ENCODE measurements around the gene ERP44. TPM values are rescaled to one million over a fixed set of nuclear protein-coding genes. Genes with fewer than 3 reads are reported as not detected.

ERP44 gene
- polyA plus RNA-seq, 1 of the 3 experiments (the other 2 are of a cell fraction) = 10.0 TPM

GRCh38 chr9:100088202-100088601 lies 10.6 kb downstream of the ERP44 start:
- H3K4me1 ChIP-seq (ENCODE audit: control insufficient read depth in 1 of 2, insufficient read depth in 2 of 2, low read depth in 1 of 2, low read length in 1 of 2) = peaks cover 2% of the 10 kb centered on the region in 2 experiments; a peak in 3 of 4 replicates
- 79% methylated on average over 4 of the region's 4 CpGs for WGBS (ENCODE audit: low lambda C conversion rate)
- H3K79me2 ChIP-seq (ENCODE audit: insufficient read depth) = peaks cover 98% of the 10 kb centered on the region
- no peak for DNase-seq
- no peaks in the 10 kb centered on the region for H3K9me2 ChIP-seq
- no peak for TF ChIP-seq YY1 (IDR thresholded peaks at IDR 0.05; ENCODE audit: low read depth)
- no peak for TF ChIP-seq SIN3A (IDR thresholded peaks at IDR 0.05; ENCODE audit: borderline replicate concordance, low read depth, low read length)
- TF ChIP-seq REST (IDR thresholded peaks at IDR 0.05; ENCODE audit: low read depth, low read length) = no peak
- no peak for TF ChIP-seq CTCF (IDR thresholded peaks at IDR 0.05)
- POLR2A ChIA-PET = no interaction called here
- peaks cover 97% of the 10 kb centered on the region for H4K20me1 ChIP-seq (ENCODE audit: insufficient read depth)
- H3K9me3 ChIP-seq = no peaks in the 10 kb centered on the region
- H3K4me3 ChIP-seq (ENCODE audit: low read depth in 2 of 2, low read length in 1 of 2) = no peak overlapping the region
- peaks cover 19% of the 10 kb centered on the region for H3F3A ChIP-seq (replicated peaks; ENCODE audit: insufficient read depth)
- no peak overlapping the region for H3K27ac ChIP-seq (ENCODE audit: low read depth in 2 of 2, low read length in 1 of 2)
- CTCF ChIA-PET = no interaction called here
- H3K9ac ChIP-seq = no peak overlapping the region
- no peaks in the 10 kb centered on the region for H3K27me3 ChIP-seq (ENCODE audit: insufficient read depth)
- no peak overlapping the region for H2AFZ ChIP-seq (ENCODE audit: low read depth)
- H3K4me2 ChIP-seq = no peak overlapping the region
- no peaks in the 10 kb centered on the region for H3K36me3 ChIP-seq (replicated peaks in 1 of 2; ENCODE audit: control insufficient read depth in 1 of 2, insufficient read depth in 2 of 2, low read length in 1 of 2)

DNA sequence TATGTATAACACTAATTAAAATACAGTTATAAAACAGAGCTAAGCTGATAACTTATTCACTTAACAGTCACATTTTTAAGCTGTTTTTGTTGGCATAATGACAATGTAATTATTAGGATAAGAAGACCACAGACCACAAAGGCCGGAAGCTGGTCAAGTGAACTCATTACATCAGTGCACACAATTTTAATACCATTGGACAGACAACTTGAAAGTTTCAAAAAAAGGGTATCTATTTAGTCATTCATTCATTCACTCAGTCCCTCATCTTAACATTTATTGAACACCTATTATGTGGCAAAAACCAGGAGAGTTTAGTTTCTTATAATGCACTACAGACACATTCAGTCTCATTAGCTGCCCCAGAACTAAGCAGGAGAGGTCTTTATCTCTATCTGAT lies 11.6 kb downstream of the ERP44 start:
- ChIA-PET POLR2A (interaction anchor here (0.7 kb wide), 1 partner anchor 729 kb away, joined by 3 read pairs; no protein-coding TSS in a partner anchor), CTCF (no interaction called here)
- H3K9me2 ChIP-seq = no peaks in the 10 kb centered on the region
- peaks cover 2 to 11% of the 10 kb centered on the region in 2 experiments; a peak in 3 of 4 replicates for H3K4me1 ChIP-seq (ENCODE audit: control insufficient read depth in 1 of 2, insufficient read depth in 2 of 2, low read depth in 1 of 2, low read length in 1 of 2)
- H3F3A ChIP-seq (replicated peaks; ENCODE audit: insufficient read depth) = peaks cover 26% of the 10 kb centered on the region
- peaks cover 91% of the 10 kb centered on the region for H3K79me2 ChIP-seq (ENCODE audit: insufficient read depth)
- no peak overlapping the region for H3K9ac ChIP-seq
- H3K4me3 ChIP-seq (ENCODE audit: low read depth in 2 of 2, low read length in 1 of 2) = no peak overlapping the region
- H3K27me3 ChIP-seq (ENCODE audit: insufficient read depth) = no peaks in the 10 kb centered on the region
- no peak overlapping the region for H3K4me2 ChIP-seq
- no peak overlapping the region for H2AFZ ChIP-seq (ENCODE audit: low read depth)
- H3K9me3 ChIP-seq = no peaks in the 10 kb centered on the region
- 90% methylated on average over 1 of the region's 1 CpG for WGBS (ENCODE audit: low lambda C conversion rate)
- H4K20me1 ChIP-seq (ENCODE audit: insufficient read depth) = peaks cover 98% of the 10 kb centered on the region
- H3K36me3 ChIP-seq (replicated peaks in 1 of 2; ENCODE audit: control insufficient read depth in 1 of 2, insufficient read depth in 2 of 2, low read length in 1 of 2) = no peaks in the 10 kb centered on the region
- no peak for DNase-seq
- no peak overlapping the region for H3K27ac ChIP-seq (ENCODE audit: low read depth in 2 of 2, low read length in 1 of 2)
- TF ChIP-seq RCOR1 (IDR thresholded peaks at IDR 0.05; ENCODE audit: low read length) (no peak), FOSL2 (IDR thresholded peaks at IDR 0.05; ENCODE audit: borderline replicate concordance, low read depth) (no peak), CTCF (IDR thresholded peaks at IDR 0.05) (no peak), MAX (IDR thresholded peaks at IDR 0.05; ENCODE audit: low read depth) (no peak), IRF3 (IDR thresholded peaks at IDR 0.05; ENCODE audit: low read depth, low read length) (no peak), MEF2A (IDR thresholded peaks at IDR 0.05; ENCODE audit: borderline replicate concordance, low read depth) (no peak), FOXM1 (IDR thresholded peaks at IDR 0.05; ENCODE audit: low read depth) (no peak), REST (IDR thresholded peaks at IDR 0.05; ENCODE audit: low read depth, low read length) (no peak), GABPA (IDR thresholded peaks at IDR 0.05; ENCODE audit: low read depth) (no peak)
- TF ChIP-seq, protein P1, sequence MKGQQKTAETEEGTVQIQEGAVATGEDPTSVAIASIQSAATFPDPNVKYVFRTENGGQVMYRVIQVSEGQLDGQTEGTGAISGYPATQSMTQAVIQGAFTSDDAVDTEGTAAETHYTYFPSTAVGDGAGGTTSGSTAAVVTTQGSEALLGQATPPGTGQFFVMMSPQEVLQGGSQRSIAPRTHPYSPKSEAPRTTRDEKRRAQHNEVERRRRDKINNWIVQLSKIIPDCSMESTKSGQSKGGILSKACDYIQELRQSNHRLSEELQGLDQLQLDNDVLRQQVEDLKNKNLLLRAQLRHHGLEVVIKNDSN (IDR thresholded peaks at IDR 0.05; ENCODE audit: borderline replicate concordance, low read depth) = no peak

All from SK-N-SH (cell line).